ENCODE measurements around the gene TNIK.

DNA sequence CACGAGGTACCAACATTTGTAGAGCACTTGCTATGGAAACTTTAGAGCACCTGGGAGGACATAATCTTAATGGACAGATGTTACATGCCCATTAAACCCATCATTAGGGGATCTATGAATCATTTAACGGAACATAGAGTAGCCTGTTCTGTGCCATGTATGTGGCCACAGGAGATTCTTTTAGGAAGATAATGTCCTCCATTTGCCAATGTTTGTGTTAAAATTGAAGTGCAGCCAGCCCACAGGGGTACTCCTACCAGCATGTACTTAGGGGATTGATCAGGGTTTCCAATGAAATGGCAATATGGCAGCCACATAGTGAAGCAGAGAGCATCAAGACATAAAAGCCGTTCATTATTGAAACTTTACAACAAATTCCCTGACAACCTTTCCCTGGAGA is 70.7 kb downstream of the TNIK start:
- TF ChIP-seq POLR2A (IDR thresholded peaks at IDR 0.05; ENCODE audit: low read depth, low read length) (no peak), POLR2AphosphoS5 (IDR thresholded peaks at IDR 0.05; ENCODE audit: low read depth, low read length) (no peak)

Measured in GM12891 (cell line).